ENCODE data around the gene TMEM151B. TPM values are rescaled to one million over a fixed set of nuclear protein-coding genes. Genes with fewer than 3 reads are reported as not detected.
A peak's percentile ranks its signal among the peaks of the same experiment; 100 is the strongest.

Gene TMEM151B
- total RNA-seq, 4 donors from 2014 or later, result 0.14 to 3.8 (median 1.7) TPM

- intact Hi-C loops (cut with DNase I; ENCODE audit: low total_unique reads), result no loop called here
- Histone ChIP-seq H3K27ac (peak overlapping the region in 3 of 4 donors; percentile 85 to 94 (median 86)), H3K4me1 (peaks cover 20 to 55% (median 33%) of the 10 kb centered on the region in 4 donors), H3K27me3 (peaks cover 4% of the 10 kb centered on the region), H3K4me3 (no peak overlapping the region), H3K36me3 (no peaks in the 10 kb centered on the region), H3K9me3 (no peaks in the 10 kb centered on the region)
- TF ChIP-seq POLR2AphosphoS5 (IDR thresholded peaks at IDR 0.05) (no peak), CTCF (IDR thresholded peaks at IDR 0.05) (no peak), POLR2A (IDR thresholded peaks at IDR 0.05) (no peak), EP300 (IDR thresholded peaks at IDR 0.05; ENCODE audit: low read depth) (no peak)
- 70 to 82% methylated on average over 2 to 6 of the region's 6 CpGs for WGBS, 2 donors (ENCODE audit: low coverage in 1 of 2)
- no peak for DNase-seq
- in situ Hi-C loops (cut with MboI; ENCODE audit: low pct_ligation_motif_present in 1 of 4, low pct_unique_long_range_greater_than_20kb in 1 of 4, low sequenced_read_pairs in 3 of 4), result no loop called here
Measured at GRCh38 chr6:44228031-44228430, 42.2 kb upstream of the TMEM151B start.

DNA sequence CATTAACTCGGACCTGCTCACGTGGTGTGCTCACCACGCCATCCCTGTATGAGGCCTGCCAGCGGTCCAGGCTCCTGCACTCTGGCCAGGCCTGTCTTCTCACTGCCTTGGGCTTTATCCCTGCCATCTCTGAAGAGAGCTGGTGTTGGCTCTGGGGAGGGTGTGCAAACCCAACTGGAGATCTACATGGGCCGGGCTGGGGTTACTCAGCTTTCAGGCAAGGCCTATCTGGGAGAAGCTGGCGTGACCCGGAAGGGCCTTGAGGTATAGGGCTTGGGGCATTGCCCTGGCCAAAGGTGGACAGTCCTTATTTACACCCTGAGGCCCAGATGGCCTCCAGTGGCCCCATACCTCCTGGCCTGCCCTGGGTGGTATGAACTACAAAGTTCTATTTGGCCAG is 41.8 kb upstream of the TMEM151B start:
- intact Hi-C loops (cut with DNase I; ENCODE audit: low total_unique reads), result no loop called here
- in situ Hi-C loops (cut with MboI; ENCODE audit: low pct_ligation_motif_present in 1 of 4, low pct_unique_long_range_greater_than_20kb in 1 of 4, low sequenced_read_pairs in 3 of 4), result no loop called here
- no peak for DNase-seq
- Histone ChIP-seq H3K4me3 (no peak overlapping the region), H3K9me3 (no peaks in the 10 kb centered on the region), H3K27ac (peak overlapping the region in 3 of 4 donors; percentile 85 to 94 (median 86)), H3K27me3 (peaks cover 4% of the 10 kb centered on the region), H3K4me1 (peaks cover 22 to 57% (median 35%) of the 10 kb centered on the region in 4 donors), H3K36me3 (no peaks in the 10 kb centered on the region)
- no peak for TF ChIP-seq POLR2AphosphoS5 (IDR thresholded peaks at IDR 0.05)
- TF ChIP-seq EP300 (IDR thresholded peaks at IDR 0.05; ENCODE audit: low read depth), result no peak
- TF ChIP-seq POLR2A (IDR thresholded peaks at IDR 0.05), result no peak
- no peak for TF ChIP-seq CTCF (IDR thresholded peaks at IDR 0.05)
- WGBS, 2 donors (ENCODE audit: low coverage in 1 of 2), result 89% methylated on average over 7 of the region's 7 CpGs; no CpG with 5 or more reads in 1 of the 2 donors

- no peak for DNase-seq
- no peaks in the 10 kb centered on the region for H3K27me3 ChIP-seq
- peaks cover 22 to 57% (median 36%) of the 10 kb centered on the region in 4 donors for H3K4me1 ChIP-seq
- H3K4me3 ChIP-seq, result no peak overlapping the region
- in situ Hi-C loops (cut with MboI; ENCODE audit: low pct_ligation_motif_present in 1 of 4, low pct_unique_long_range_greater_than_20kb in 1 of 4, low sequenced_read_pairs in 3 of 4), result no loop called here
- intact Hi-C loops (cut with DNase I; ENCODE audit: low total_unique reads), result no loop called here
- 78% methylated on average over 5 of the region's 5 CpGs; no CpG with 5 or more reads in 1 of the 2 donors for WGBS, 2 donors (ENCODE audit: low coverage in 1 of 2)
- TF ChIP-seq CTCF (IDR thresholded peaks at IDR 0.05), result no peak
- no peak for TF ChIP-seq POLR2A (IDR thresholded peaks at IDR 0.05)
- TF ChIP-seq EP300 (IDR thresholded peaks at IDR 0.05; ENCODE audit: low read depth), result no peak
- TF ChIP-seq POLR2AphosphoS5 (IDR thresholded peaks at IDR 0.05), result no peak
- H3K9me3 ChIP-seq, result no peaks in the 10 kb centered on the region
- H3K27ac ChIP-seq, result peak overlapping the region in 3 of 4 donors; percentile 85 to 94 (median 86)
- no peaks in the 10 kb centered on the region for H3K36me3 ChIP-seq
Measured at GRCh38 chr6:44228836-44229235, 41.4 kb upstream of the TMEM151B start.

GRCh38 chr6:44229376-44230033 is 40.7 kb upstream of the TMEM151B start:
- H3K36me3 ChIP-seq, result no peaks in the 10 kb centered on the region
- intact Hi-C loops (cut with DNase I; ENCODE audit: low total_unique reads), result no loop called here
- H3K4me3 ChIP-seq, result no peak overlapping the region
- WGBS, 2 donors (ENCODE audit: low coverage in 1 of 2), result 86% methylated on average over 11 of the region's 11 CpGs; no CpG with 5 or more reads in 1 of the 2 donors
- no peaks in the 10 kb centered on the region for H3K9me3 ChIP-seq
- DNase-seq, result no peak
- in situ Hi-C loops (cut with MboI; ENCODE audit: low pct_ligation_motif_present in 1 of 4, low pct_unique_long_range_greater_than_20kb in 1 of 4, low sequenced_read_pairs in 3 of 4), result loop anchor here in 2 of 4 donors (10.0 kb wide), 2 partner anchors 55 to 65 kb away; no protein-coding TSS in a partner anchor
- H3K27me3 ChIP-seq, result no peaks in the 10 kb centered on the region
- TF ChIP-seq EP300 (IDR thresholded peaks at IDR 0.05; ENCODE audit: low read depth), result no peak
- TF ChIP-seq CTCF (IDR thresholded peaks at IDR 0.05), result no peak
- TF ChIP-seq POLR2AphosphoS5 (IDR thresholded peaks at IDR 0.05), result no peak
- TF ChIP-seq POLR2A (IDR thresholded peaks at IDR 0.05), result no peak
- H3K27ac ChIP-seq, result peak overlapping the region in 1 of 4 donors; percentile 94
- peaks cover 22 to 57% (median 33%) of the 10 kb centered on the region in 4 donors for H3K4me1 ChIP-seq

Measured in transverse colon (tissue), 4 donors.